GM12878 (cell line): ENCODE data around the gene CDH8. TPM values are rescaled to one million over a fixed set of nuclear protein-coding genes. Genes with fewer than 3 reads are reported as not detected.

Experiments
- ATAC-seq: fragments of 200-7000 bp; cut with Tn5 transposase; 3 replicates; pipeline ENCODE4 v1.9.1; 2020; ENCODE audit warnings: mild to moderate bottlenecking, moderate library complexity
- BruUV-seq: library from RNA; stranded (reverse); fragments of 400-500 nt; replicated peaks from 2 replicates; lab custom pipeline; 2021; lab: Mats Ljungman, UMichigan
- CTCF ChIA-PET: fragments of 300-600 bp; sonication (Branson Sonifier 250); formaldehyde crosslinking; extraction: SDS; loops from one replicate; lab custom pipeline; 2021; ENCODE audit warnings: inconsistent platforms; lab: Yijun Ruan, JAX
- POLR2A ChIA-PET: fragments of 350-600 bp; formaldehyde crosslinking; extraction: SDS; loops from one replicate; lab custom pipeline; 2021; ENCODE audit warnings: inconsistent platforms; lab: Charles Lee
- RAD21 ChIA-PET: fragments of 300-600 bp; sonication (Branson Sonifier 250); formaldehyde crosslinking; loops from one replicate; lab custom pipeline; 2023; ENCODE audit warnings: antibody characterized with exemption; ENCODE audit not compliant: unreplicated experiment; lab: Charles Lee
- SMC1A ChIA-PET: fragments of 300-600 bp; sonication (Branson Sonifier 250); formaldehyde crosslinking; loops from one replicate; lab custom pipeline; 2023; ENCODE audit not compliant: unreplicated experiment, uncharacterized antibody; lab: Charles Lee
- DNase-seq: peaks from one replicate; pipeline ENCODE4 v3.0.0-alpha.2; 2011; ENCODE audit warnings: low read depth, low spot score
- FAIRE-seq: peaks from 3 replicates; lab custom pipeline; 2011; peaks lifted over from hg19 to GRCh38; lab: Jason Lieb, UNC
- H2AFZ ChIP-seq: 2 replicates; pipeline ENCODE4 v1.6.0; 2011; ENCODE audit warnings: low read depth, low read length, control low read depth; ENCODE audit not compliant: control insufficient read depth
- H3K27ac ChIP-seq: 2 replicates; pipeline ENCODE4 v1.5.1; 2011; ENCODE audit warnings: control low read depth; ENCODE audit not compliant: control insufficient read depth, insufficient read depth
- H3K27me3 ChIP-seq, 2 experiments: replicated peaks in 1 of 2; 2 replicates each; pipeline versions ENCODE4 v1.6.0 to v1.6.1; 2011; ENCODE audit warnings: low read length in 1 of 2; ENCODE audit not compliant: control insufficient read depth in 2 of 2, insufficient read depth in 2 of 2
- H3K36me3 ChIP-seq, 2 experiments: 2 replicates each; pipeline ENCODE4 v1.5.1; 2011; ENCODE audit warnings: low read length in 1 of 2; ENCODE audit not compliant: control insufficient read depth in 2 of 2, insufficient read depth in 2 of 2
- H3K4me1 ChIP-seq: 2 replicates; pipeline ENCODE4 v1.6.1; 2011; ENCODE audit warnings: mild to moderate bottlenecking, low read length, moderate library complexity, mixed read lengths; ENCODE audit not compliant: control insufficient read depth, insufficient read depth
- H3K4me2 ChIP-seq: 2 replicates; pipeline ENCODE4 v1.6.0; 2011; ENCODE audit warnings: control low read depth; ENCODE audit not compliant: control insufficient read depth, insufficient read depth
- H3K4me3 ChIP-seq: fragments of 200-600 bp; sonication (generic); 2 replicates; pipeline ENCODE4 v1.5.1; 2016
- H3K79me2 ChIP-seq: 2 replicates; pipeline ENCODE4 v1.6.0; 2011; ENCODE audit warnings: low read length; ENCODE audit not compliant: control insufficient read depth, insufficient read depth
- H3K9ac ChIP-seq: 2 replicates; pipeline ENCODE4 v1.8.0; 2011; ENCODE audit warnings: low read length, control low read depth, mixed read lengths; ENCODE audit not compliant: control insufficient read depth, insufficient read depth
- H3K9me3 ChIP-seq: replicated peaks from 3 replicates; pipeline ENCODE4 v1.5.1; 2011; ENCODE audit warnings: mild to moderate bottlenecking, low read length; ENCODE audit not compliant: control insufficient read depth, insufficient read depth
- H4K20me1 ChIP-seq: 2 replicates; pipeline ENCODE4 v1.6.0; 2011; ENCODE audit not compliant: control insufficient read depth, insufficient read depth
- NR2C1 ChIP-seq: fragments of 450-650 bp; IDR thresholded peaks from 2 replicates; pipeline ENCODE4 v1.6.1; 2017; ENCODE audit warnings: antibody characterized with exemption, mild to moderate bottlenecking, moderate library complexity
- RUNX3 ChIP-seq: IDR thresholded peaks from 2 replicates; pipeline ENCODE4 v1.6.1; 2012; ENCODE audit warnings: low read length, inconsistent platforms
- ZNF217 ChIP-seq: fragments of 450-650 bp; IDR thresholded peaks from 2 replicates; pipeline ENCODE4 v1.6.1; 2017; ENCODE audit warnings: antibody characterized with exemption, mild to moderate bottlenecking
- WGBS: methylation state at CpG from one replicate; pipeline ENCODE4 v1.1.6; 2016; ENCODE audit warnings: low lambda C conversion rate; ENCODE audit not compliant: insufficient replicate concordance, insufficient coverage; ENCODE audit errors: missing lambda C conversion rate; 5-methylcytosine and 5-hydroxymethylcytosine counted together
- in situ Hi-C: fragments of 300-500 bp; cut with MboI; formaldehyde crosslinking; loops from 9 replicates; pipeline ENCODE4 v1.14.3; 2018; ENCODE audit warnings: mixed read lengths
- intact Hi-C: fragments of 100-400 bp; cut with micrococcal nuclease; formaldehyde crosslinking; loops from one replicate; pipeline ENCODE4 v1.14.2; 2022; ENCODE audit not compliant: unreplicated experiment
- polyA plus RNA-seq, 11 experiments: library from polyadenylated mRNA; depleted of rRNA in 4 of 11; unstranded in 6 of 11; stranded (reverse) in 5 of 11; fragments of >200 nt; fragmentation: Nextera tagmentation in 4 of 11; fragmentation: Illumina TruSeq in 1 of 11; extraction: Ambion mirVana in 4 of 11; extraction: Trizol in 1 of 11; gene quantifications; 1 replicate in 1 of 11; 2 replicates in 10 of 11; pipeline versions ENCODE4 v1.2.1 to v1.2.3, GENCODE V29; 2011 to 2016; ENCODE audit warnings: inconsistent platforms in 2 of 11, missing spikeins in 2 of 11, low read depth in 1 of 11
- total RNA-seq, 4 experiments: library from RNA; depleted of rRNA in 3 of 4; stranded (reverse); fragments of >200 nt in 3 of 4; fragmentation: Illumina TruSeq in 1 of 4; extraction: Trizol in 1 of 4; gene quantifications; 2 replicates each; pipeline versions ENCODE4 v1.2.1 to v1.2.3, GENCODE V29; 2013 to 2021
- TF ChIP-seq, protein P1 (sequence below): IDR thresholded peaks from 2 replicates; pipeline ENCODE4 v1.6.1; 2011; ENCODE audit warnings: borderline replicate concordance, low read depth, mild to moderate bottlenecking, moderate library complexity, low read length; ENCODE audit not compliant: insufficient read depth, poor library complexity, severe bottlenecking
- TF ChIP-seq, protein P2 (sequence below): fragments of 450-650 bp; IDR thresholded peaks from 2 replicates; pipeline ENCODE4 v1.6.1; 2017; ENCODE audit warnings: mild to moderate bottlenecking, moderate library complexity

The CDH8 gene
- total and polyA plus RNA-seq, 10 of the 15 experiments (the other 5 are each of a cell fraction or from before 2014, with no cell fraction given), result 0.13 to 0.68 (median 0.25) TPM; not detected in 3

DNA sequence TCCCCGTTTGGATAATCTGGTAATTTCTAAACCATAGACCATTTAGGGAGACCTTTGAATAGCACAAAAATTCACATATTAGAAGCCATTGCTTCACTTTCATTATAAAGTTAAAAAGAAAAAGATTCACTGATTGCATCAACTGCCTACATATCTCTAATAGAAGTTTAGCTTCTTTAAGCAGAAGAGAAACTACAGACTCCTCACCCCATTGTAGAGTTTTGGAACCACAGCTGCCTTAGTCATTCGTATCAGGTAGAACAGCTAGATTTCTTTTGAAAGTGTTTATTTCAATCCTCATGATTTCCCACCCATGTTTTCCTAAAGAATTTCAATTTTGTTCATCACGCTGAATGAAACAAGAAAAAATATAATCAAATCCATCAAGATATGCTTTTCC, 144.8 kb downstream of the CDH8 start:
- Histone ChIP-seq H3K36me3 (no peaks in the 10 kb centered on the region), H3K27me3 (no peaks in the 10 kb centered on the region), H3K27ac (no peak overlapping the region), H3K4me3 (no peak overlapping the region), H4K20me1 (no peaks in the 10 kb centered on the region), H3K4me2 (no peak overlapping the region), H3K9me3 (no peaks in the 10 kb centered on the region), H2AFZ (no peak overlapping the region), H3K4me1 (no peaks in the 10 kb centered on the region), H3K79me2 (no peaks in the 10 kb centered on the region), H3K9ac (no peak overlapping the region)
- ChIA-PET POLR2A (no interaction called here), CTCF (interaction anchor here (1.6 kb wide), 1 partner anchor 10 kb away, joined by 4 read pairs; no protein-coding TSS in a partner anchor), SMC1A (interaction anchor here (0.7 to 1.8 kb wide), 3 partner anchors 9 to 39 kb away, joined by 3 to 5 read pairs (median 5); no protein-coding TSS in a partner anchor), RAD21 (interaction anchor here (0.8 to 1.2 kb wide), 2 partner anchors 24 to 46 kb away, joined by 3 read pairs; no protein-coding TSS in a partner anchor)
- DNase-seq (no peak), ATAC-seq (peak; percentile 65; the same call in 2 of the 3 replicates), FAIRE-seq (no peak)
- intact Hi-C loops (no loop called here), in situ Hi-C loops (no loop called here)
- WGBS, result 10% methylated on average over 3 of the region's 3 CpGs
- no TSS peak for BruUV-seq
- no peak for TF ChIP-seq ZNF217
- 0 out of 2 replicates have a peak, but pooled peaks have one; percentile 9 for TF ChIP-seq RUNX3
- TF ChIP-seq, protein P1, sequence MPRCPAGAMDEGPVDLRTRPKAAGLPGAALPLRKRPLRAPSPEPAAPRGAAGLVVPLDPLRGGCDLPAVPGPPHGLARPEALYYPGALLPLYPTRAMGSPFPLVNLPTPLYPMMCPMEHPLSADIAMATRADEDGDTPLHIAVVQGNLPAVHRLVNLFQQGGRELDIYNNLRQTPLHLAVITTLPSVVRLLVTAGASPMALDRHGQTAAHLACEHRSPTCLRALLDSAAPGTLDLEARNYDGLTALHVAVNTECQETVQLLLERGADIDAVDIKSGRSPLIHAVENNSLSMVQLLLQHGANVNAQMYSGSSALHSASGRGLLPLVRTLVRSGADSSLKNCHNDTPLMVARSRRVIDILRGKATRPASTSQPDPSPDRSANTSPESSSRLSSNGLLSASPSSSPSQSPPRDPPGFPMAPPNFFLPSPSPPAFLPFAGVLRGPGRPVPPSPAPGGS, result no peak

DNA sequence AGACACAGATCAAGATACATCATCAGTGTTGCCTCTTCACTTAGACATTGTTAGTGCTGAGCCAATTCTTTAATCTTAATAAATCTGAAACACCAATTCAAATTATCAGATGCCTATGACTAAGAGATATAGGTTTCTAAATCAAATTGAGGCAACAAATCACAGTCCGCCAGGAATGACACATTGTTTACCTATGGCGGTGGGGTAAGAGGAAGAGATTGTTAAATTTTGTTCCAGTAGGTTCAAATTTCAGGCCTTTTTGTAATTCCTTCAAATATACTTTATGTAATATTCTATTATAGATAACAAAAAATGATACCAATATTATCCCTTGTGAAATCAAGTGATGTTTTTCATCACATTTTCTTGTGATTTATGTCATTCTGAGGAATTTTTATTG, 145.9 kb downstream of the CDH8 start:
- SMC1A ChIA-PET, result no interaction called here
- no peak overlapping the region for H2AFZ ChIP-seq
- no peak overlapping the region for H3K9ac ChIP-seq
- H4K20me1 ChIP-seq, result no peaks in the 10 kb centered on the region
- no peaks in the 10 kb centered on the region for H3K4me1 ChIP-seq
- no peaks in the 10 kb centered on the region for H3K79me2 ChIP-seq
- WGBS, result 76% methylated on average over 2 of the region's 2 CpGs
- ATAC-seq (no peak), FAIRE-seq (no peak), DNase-seq (no peak)
- no TSS peak for BruUV-seq
- no peak overlapping the region for H3K4me3 ChIP-seq
- in situ Hi-C loops (no loop called here), intact Hi-C loops (no loop called here)
- H3K36me3 ChIP-seq, result no peaks in the 10 kb centered on the region
- POLR2A ChIA-PET, result no interaction called here
- no peaks in the 10 kb centered on the region for H3K9me3 ChIP-seq
- no peak for TF ChIP-seq NR2C1
- TF ChIP-seq, protein P2, sequence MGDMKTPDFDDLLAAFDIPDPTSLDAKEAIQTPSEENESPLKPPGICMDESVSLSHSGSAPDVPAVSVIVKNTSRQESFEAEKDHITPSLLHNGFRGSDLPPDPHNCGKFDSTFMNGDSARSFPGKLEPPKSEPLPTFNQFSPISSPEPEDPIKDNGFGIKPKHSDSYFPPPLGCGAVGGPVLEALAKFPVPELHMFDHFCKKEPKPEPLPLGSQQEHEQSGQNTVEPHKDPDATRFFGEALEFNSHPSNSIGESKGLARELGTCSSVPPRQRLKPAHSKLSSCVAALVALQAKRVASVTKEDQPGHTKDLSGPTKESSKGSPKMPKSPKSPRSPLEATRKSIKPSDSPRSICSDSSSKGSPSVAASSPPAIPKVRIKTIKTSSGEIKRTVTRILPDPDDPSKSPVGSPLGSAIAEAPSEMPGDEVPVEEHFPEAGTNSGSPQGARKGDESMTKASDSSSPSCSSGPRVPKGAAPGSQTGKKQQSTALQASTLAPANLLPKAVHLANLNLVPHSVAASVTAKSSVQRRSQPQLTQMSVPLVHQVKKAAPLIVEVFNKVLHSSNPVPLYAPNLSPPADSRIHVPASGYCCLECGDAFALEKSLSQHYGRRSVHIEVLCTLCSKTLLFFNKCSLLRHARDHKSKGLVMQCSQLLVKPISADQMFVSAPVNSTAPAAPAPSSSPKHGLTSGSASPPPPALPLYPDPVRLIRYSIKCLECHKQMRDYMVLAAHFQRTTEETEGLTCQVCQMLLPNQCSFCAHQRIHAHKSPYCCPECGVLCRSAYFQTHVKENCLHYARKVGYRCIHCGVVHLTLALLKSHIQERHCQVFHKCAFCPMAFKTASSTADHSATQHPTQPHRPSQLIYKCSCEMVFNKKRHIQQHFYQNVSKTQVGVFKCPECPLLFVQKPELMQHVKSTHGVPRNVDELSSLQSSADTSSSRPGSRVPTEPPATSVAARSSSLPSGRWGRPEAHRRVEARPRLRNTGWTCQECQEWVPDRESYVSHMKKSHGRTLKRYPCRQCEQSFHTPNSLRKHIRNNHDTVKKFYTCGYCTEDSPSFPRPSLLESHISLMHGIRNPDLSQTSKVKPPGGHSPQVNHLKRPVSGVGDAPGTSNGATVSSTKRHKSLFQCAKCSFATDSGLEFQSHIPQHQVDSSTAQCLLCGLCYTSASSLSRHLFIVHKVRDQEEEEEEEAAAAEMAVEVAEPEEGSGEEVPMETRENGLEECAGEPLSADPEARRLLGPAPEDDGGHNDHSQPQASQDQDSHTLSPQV, result no peak
- H3K27ac ChIP-seq, result no peak overlapping the region
- RAD21 ChIA-PET, result interaction anchor here (1.2 kb wide), 1 partner anchor 23 kb away, joined by 3 read pairs; no protein-coding TSS in a partner anchor
- no peaks in the 10 kb centered on the region for H3K27me3 ChIP-seq
- CTCF ChIA-PET, result interaction anchor here (1.6 kb wide), 1 partner anchor 9 kb away, joined by 4 read pairs; no protein-coding TSS in a partner anchor
- no peak overlapping the region for H3K4me2 ChIP-seq
